Pancreas (tissue), 10 donors: ENCODE measurements around the gene DOCK3. TPM values are rescaled to one million over a fixed set of nuclear protein-coding genes. Genes with fewer than 3 reads are reported as not detected.

Experiments
- ATAC-seq, 4 donors: fragments of 200-7000 bp; cut with Tn5 transposase; one replicate each; pipeline versions ENCODE4 v1.8.0 to v1.9.1; 2020; ENCODE audit warnings: mild to moderate bottlenecking in 4 of 4, moderate library complexity in 4 of 4
- DNase-seq, 6 donors: peaks; one replicate each; pipeline ENCODE4 v3.0.0-alpha.2; 2020
- FAIRE-seq: peaks from 2 replicates; lab custom pipeline; 2012; peaks lifted over from hg19 to GRCh38; lab: Jason Lieb, UNC
- H3K27ac ChIP-seq, 4 donors: fragments of 200-600 bp; sonication (generic); 1 replicate in 3 of 4; 2 replicates in 1 of 4; pipeline versions ENCODE4 v1.5.0 to v1.8.0; 2020
- H3K27me3 ChIP-seq, 4 donors: fragments of 200-600 bp; one replicate each; pipeline ENCODE4 v1.8.0; 2021
- H3K36me3 ChIP-seq, 3 donors: fragments of 200-600 bp; sonication (generic) in 1 of 3; one replicate each; pipeline versions ENCODE4 v1.5.0 to v1.8.0; 2020 to 2021
- H3K4me1 ChIP-seq, 3 donors: fragments of 200-600 bp; one replicate each; pipeline ENCODE4 v1.8.0; 2021
- H3K4me3 ChIP-seq, 4 donors: fragments of 200-600 bp; sonication (generic) in 2 of 4; one replicate each; pipeline versions ENCODE4 v1.5.0 to v1.8.0; 2020 to 2021
- H3K9me3 ChIP-seq, 4 donors: fragments of 200-600 bp; one replicate each; pipeline ENCODE4 v1.8.0; 2021
- WGBS, 2 donors: extraction: QIAGEN DNeasy Blood & Tissue Kit; methylation state at CpG; one replicate each; pipeline ENCODE4 v1.1.7; 2013; 5-methylcytosine and 5-hydroxymethylcytosine counted together
- intact Hi-C, 3 donors: fragments of 100-400 bp; cut with DNase I; formaldehyde crosslinking; loops; one replicate each; pipeline versions ENCODE4 v1.11.1 to v1.14.2; 2022
- polyA plus RNA-seq, 2 donors: library from polyadenylated mRNA; stranded (reverse); fragments of 200-250 nt; gene quantifications; one replicate each; pipeline ENCODE4 v1.2.3, GENCODE V29; 2013
- total RNA-seq, 6 donors: library from RNA; stranded (reverse); fragmentation: NEBNext Ultra II Directional in 4 of 6; extraction: Animal tissue kit (Norgen Biotek cat#: 25700) in 4 of 6; gene quantifications; one replicate each; pipeline versions ENCODE4 v1.2.1 to v1.2.4, GENCODE V29; 2021 to 2023
- TF ChIP-seq, protein P1 (sequence below), 4 donors: fragments of 200-600 bp; sonication (generic) in 3 of 4; IDR thresholded peaks; one replicate each; pipeline versions ENCODE4 v1.5.0 to v1.8.0; 2021; ENCODE audit warnings: antibody characterized with exemption in 4 of 4
- donor health status: healthy with polysubstance abuse.
- donor health status: DM: no; HTN: no; CAD: no; lungs with moderate emphysema.
- donor health status: DM: no; HTN: no; CAD: no.
- donor health status: control.
- donor health status: control.
- donor health status: Bipolar disorder and iron deficiency.
- donor health status: DM: yes; HTN: yes; CAD: no.
- donor health status: DM: no; HTN: no; CAD: no.
- donor health status: DM: no; HTN: no; CAD: no.
- donor health status: DM: yes; HTN: yes; CAD: no.

Gene DOCK3
- total and polyA plus RNA-seq, 8 donors = 0.09 to 1.5 (median 0.36) TPM

DNA sequence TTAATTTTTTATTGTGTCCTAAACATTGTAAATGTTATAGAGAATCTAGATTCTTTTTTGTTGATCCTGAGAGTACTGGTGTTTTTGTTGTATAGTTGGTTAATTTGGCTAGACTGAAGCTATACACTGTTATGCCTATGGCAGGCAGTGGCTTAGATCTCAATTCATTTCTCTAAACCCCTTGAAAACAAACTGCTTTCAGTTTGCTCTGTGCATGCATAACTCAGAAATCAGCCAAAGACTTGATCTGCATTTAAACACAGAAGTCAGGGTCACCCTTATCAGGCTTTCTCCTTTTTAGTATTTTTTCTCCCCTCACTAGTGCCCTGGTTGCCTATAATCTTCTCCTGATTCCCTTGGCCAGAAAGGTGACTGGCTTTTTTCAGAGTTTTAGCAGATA is 360.9 kb downstream of the DOCK3 start:
- intact Hi-C loops = no loop called here
- no peak overlapping the region for H3K4me3 ChIP-seq
- no peaks in the 10 kb centered on the region for H3K36me3 ChIP-seq
- no peak overlapping the region for H3K27ac ChIP-seq
- no peak for FAIRE-seq
- H3K4me1 ChIP-seq = no peaks in the 10 kb centered on the region
- H3K27me3 ChIP-seq = peaks cover 0 to 6% (median 0%) of the 10 kb centered on the region in 4 donors
- no peaks in the 10 kb centered on the region for H3K9me3 ChIP-seq
- DNase-seq = no peak
- no peak for ATAC-seq
- TF ChIP-seq, protein P1, sequence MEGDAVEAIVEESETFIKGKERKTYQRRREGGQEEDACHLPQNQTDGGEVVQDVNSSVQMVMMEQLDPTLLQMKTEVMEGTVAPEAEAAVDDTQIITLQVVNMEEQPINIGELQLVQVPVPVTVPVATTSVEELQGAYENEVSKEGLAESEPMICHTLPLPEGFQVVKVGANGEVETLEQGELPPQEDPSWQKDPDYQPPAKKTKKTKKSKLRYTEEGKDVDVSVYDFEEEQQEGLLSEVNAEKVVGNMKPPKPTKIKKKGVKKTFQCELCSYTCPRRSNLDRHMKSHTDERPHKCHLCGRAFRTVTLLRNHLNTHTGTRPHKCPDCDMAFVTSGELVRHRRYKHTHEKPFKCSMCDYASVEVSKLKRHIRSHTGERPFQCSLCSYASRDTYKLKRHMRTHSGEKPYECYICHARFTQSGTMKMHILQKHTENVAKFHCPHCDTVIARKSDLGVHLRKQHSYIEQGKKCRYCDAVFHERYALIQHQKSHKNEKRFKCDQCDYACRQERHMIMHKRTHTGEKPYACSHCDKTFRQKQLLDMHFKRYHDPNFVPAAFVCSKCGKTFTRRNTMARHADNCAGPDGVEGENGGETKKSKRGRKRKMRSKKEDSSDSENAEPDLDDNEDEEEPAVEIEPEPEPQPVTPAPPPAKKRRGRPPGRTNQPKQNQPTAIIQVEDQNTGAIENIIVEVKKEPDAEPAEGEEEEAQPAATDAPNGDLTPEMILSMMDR (IDR thresholded peaks at IDR 0.05) = no peak

DNA sequence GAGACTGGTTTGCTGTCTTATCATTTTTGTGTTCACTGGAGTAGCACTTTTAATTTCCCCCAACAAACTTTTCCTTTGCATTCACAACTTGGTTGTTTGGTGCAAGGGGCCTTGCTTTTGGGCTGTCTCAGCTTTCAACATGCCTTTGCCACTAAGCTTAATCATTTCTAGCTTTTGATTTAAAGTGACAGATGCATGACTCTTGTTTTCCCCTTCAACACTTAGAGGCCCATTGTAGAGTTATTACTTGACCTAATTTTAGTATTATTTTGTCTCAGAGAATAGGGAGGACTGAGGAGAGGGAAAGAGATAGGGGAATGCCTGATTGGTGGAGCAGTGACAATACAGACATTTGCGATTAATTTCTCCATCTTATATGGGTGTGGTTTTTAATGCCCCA is 370.3 kb downstream of the DOCK3 start:
- intact Hi-C loops = no loop called here
- Histone ChIP-seq H3K27ac (no peak overlapping the region), H3K27me3 (peaks cover 0 to 6% (median 0%) of the 10 kb centered on the region in 4 donors), H3K9me3 (no peaks in the 10 kb centered on the region), H3K4me3 (no peak overlapping the region), H3K4me1 (no peaks in the 10 kb centered on the region), H3K36me3 (no peaks in the 10 kb centered on the region)
- ATAC-seq = no peak
- DNase-seq = no peak
- no peak for FAIRE-seq
- TF ChIP-seq, protein P1 (IDR thresholded peaks at IDR 0.05) = no peak
- 89 to 92% methylated on average over 1 of the region's 1 CpG for WGBS, 2 donors

DNA sequence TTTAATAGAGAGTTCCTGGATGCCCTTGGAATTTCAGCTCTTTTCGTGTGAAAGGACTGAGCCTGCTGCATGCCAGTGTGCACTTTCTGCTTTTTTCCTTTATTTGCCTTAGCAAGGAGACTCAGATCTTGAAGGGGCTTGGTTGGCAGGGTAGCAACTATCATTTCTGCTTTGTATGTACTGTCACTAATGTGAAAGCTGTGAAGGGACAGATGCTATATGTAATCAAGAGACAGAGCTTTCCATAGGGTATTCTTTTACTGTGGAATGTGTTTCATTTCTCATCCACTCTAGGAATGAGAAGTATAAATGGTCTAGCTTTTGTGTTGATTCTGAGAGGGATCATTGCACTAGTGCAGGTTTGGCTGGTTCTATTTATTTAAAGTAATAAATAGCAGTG is 377.8 kb downstream of the DOCK3 start:
- TF ChIP-seq, protein P1 (IDR thresholded peaks at IDR 0.05) = no peak
- Histone ChIP-seq H3K9me3 (no peaks in the 10 kb centered on the region), H3K36me3 (no peaks in the 10 kb centered on the region), H3K27ac (no peak overlapping the region), H3K4me1 (no peaks in the 10 kb centered on the region), H3K4me3 (no peak overlapping the region), H3K27me3 (no peaks in the 10 kb centered on the region)
- FAIRE-seq (no peak), ATAC-seq (no peak), DNase-seq (no peak)
- intact Hi-C loops = no loop called here
- WGBS, 2 donors = 80% methylated on average over 1 of the region's 1 CpG

DNA sequence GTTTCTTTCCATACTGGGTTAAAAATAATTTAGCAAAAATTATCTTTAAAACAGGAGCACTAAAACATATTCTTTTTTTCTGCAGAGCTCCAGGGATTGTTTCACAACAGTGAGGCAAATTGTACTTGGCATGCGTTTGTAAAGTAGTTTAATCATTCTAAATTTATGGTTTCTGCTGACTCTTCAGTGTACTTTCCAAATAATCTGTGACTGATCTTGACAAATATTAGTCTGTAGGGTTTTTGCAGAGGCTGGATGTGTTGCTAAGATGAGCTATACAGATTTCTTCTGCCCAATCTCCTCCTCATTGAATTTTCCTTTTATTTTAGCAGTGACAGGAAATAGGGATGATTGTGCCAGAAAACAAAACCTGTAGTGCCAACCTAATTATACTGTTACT is 382.4 kb downstream of the DOCK3 start:
- H3K27ac ChIP-seq = no peak overlapping the region
- no peak overlapping the region for H3K4me3 ChIP-seq
- no peak for FAIRE-seq
- H3K36me3 ChIP-seq = no peaks in the 10 kb centered on the region
- WGBS, 2 donors = 45 to 47% methylated on average over 1 of the region's 1 CpG
- intact Hi-C loops = no loop called here
- no peak for DNase-seq
- peak in 2 of 4 donors; percentile 39 to 57 for ATAC-seq
- TF ChIP-seq, protein P1 (IDR thresholded peaks at IDR 0.05) = no peak
- no peaks in the 10 kb centered on the region for H3K4me1 ChIP-seq
- H3K9me3 ChIP-seq = no peaks in the 10 kb centered on the region
- no peaks in the 10 kb centered on the region for H3K27me3 ChIP-seq

DNA sequence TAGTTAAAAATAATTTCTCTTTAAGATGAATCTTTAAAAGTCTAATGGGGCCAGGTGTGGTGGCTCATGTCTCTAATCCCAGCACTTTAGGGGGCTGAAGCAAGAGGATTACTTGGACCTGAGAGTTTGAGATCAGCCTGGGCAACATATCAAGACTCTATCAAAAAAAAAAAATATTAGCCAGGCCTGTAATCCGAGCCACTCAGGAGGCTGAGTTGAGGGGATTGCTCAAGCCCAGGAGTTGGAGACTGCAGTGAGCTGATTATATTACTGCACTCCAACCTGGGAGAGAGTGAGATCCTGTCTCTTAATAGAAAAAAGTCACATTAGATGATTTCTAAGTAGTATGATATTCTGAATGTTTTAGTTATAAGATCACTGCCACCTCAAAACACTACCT is 388.3 kb downstream of the DOCK3 start:
- H3K27me3 ChIP-seq = no peaks in the 10 kb centered on the region
- no peaks in the 10 kb centered on the region for H3K36me3 ChIP-seq
- 21 to 33% methylated on average over 1 of the region's 1 CpG for WGBS, 2 donors
- no peaks in the 10 kb centered on the region for H3K9me3 ChIP-seq
- ATAC-seq (no peak), FAIRE-seq (no peak), DNase-seq (no peak)
- no peak overlapping the region for H3K4me3 ChIP-seq
- TF ChIP-seq, protein P1 (IDR thresholded peaks at IDR 0.05) = no peak
- intact Hi-C loops = no loop called here
- no peak overlapping the region for H3K27ac ChIP-seq
- H3K4me1 ChIP-seq = no peaks in the 10 kb centered on the region
